ENCODE measurements around the gene KSR2.
A peak's percentile ranks its signal among the peaks of the same experiment; 100 is the strongest.
"Not testable (repeated sequence)": the region's sequence is repeated elsewhere in the genome, so short reads cannot be mapped to it uniquely, and the experiment has no call there.

KSR2 gene
- total RNA-seq: 0 to 0.20 reads per million in 2 donors

DNA sequence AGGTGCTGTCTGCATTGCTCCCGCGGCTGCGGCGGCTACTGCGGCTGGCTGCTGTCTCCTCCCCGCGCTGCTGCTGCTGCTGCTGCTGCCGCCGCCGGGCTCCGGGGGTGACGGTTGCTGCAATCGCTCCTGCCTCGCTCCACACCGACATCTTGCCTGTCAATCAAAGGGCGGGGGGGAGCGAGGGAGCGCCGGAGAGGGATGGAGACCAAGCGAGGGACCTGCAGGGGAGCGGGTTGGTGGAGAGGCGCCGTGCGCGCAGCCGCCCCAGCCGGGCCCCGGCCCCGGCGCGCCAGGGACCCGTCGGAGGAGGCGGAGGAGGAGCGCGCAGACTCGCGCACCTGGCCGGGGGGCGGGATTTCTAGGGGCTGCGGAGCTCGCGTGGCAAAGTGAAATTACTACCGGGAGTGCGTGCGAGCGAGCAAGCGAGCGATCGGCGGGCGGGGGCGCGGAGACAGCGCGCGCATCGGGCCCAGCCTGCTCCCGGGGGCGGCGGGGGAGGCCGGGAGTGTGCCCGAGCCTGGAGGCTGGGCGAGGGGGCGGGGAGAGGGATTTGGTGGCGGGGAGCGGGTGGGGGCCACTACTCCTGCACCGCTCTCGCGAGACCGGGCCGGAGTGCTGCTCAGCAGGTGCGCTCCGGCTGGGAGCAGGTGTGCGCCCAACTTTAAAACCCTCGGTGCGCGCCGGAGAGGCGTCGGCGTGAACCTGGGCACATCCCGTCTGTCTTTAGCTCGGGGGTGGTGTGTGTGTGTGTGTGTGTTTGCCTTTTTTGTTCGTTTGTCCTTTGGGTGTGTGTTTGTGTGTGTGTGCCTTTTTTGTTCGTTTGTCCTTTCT lies at the start of gene KSR2:
Gene KSR2 (minus strand): TSS at position 165 of the 834 bp plus-strand sequence. CDS start 735 bp downstream, outside the sequence.
- DNase-seq: peak in 3 of 5 experiments; percentile 18 to 86 (median 29)

- DNase-seq: no peak
Measured at GRCh38 chr12:118017926-118018325, 49.1 kb upstream of the KSR2 start.

DNA sequence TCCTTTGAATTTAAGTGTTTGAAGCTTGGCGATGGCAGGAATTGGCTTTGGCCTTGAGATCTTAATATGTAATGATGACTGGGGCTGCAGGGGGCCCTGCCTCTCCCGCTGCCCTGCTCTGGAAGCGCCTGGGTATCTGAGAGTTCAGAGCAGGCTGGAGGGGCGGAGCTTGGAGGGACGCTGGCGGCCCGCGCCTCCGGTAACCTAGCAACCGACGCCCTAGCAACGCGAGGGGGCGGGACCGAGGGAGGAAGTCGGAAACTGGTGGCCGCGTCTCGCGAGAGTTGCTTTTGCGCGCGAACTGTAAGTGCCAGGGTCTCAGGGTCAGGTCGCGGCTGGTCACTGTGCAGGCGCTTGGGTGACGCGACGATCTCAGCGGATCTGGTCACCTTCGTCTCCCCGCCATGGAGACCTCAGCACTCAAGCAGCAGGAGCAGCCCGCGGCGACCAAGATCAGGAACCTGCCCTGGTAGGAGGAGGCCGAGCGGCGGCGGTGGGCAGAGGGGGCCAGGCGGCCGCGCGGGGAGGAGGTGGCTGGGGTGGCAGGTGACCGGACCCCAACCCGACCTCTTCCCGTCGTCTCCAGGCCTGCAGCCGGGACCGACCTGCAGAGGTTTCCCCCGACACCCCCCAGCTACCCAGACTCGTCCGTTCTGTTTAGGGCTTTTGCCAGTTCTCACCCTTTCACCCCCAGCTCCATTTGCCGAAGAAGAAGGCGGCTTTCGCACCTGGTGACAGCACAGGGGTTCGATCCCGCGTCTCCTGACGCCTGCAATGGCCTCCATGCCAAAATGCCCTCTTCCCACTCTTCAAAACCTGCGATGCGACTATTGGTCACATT lies 47.9 kb upstream of the KSR2 start, which contains the start of gene RFC5:
Gene RFC5 (plus strand): TSS at position 280 of the 841 bp plus-strand sequence. CDS start 125 bp downstream, at position 405.
- DNase-seq: peak; percentile 92 to 97 (median 97)

DNA sequence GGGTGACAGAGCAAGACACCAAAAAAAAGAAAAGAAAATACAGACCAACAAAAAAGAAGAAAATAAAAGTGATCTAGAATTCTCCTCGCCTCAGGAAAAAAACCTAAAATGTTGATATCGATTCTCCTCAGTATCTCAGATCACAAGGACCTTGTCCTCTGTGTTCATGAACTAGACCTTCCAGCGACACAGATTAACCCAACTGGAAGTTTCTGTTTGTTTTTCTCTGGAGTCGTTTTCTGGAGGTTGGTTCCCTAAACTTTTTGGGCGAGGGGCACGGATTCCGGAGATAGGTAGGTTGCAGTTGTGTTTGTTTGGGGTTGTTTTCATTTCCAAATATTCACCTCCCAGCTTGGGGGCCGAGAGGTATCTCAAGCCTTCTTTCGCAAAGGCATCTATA lies 47.2 kb upstream of the KSR2 start:
- no peak for DNase-seq

DNA sequence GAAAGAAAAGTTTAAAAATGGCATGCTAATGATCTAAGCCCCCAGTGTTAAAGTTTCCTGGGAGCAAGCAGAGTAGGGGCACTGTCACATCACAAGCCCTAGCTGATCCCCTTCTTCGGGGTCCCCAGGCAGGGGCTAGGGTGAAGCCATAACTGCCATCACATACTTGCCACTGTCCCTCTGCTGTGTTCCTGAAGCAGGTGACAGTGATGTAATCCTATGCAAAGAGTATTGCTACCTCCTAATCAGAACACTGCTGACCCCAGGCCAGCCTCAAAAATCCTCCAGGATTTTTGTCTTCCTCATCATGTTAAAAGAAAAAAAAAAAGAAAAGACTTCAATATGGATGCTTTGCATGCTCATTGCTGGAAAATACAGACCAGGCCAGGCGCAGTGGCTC lies 46.5 kb upstream of the KSR2 start:
- DNase-seq: no peak

DNA sequence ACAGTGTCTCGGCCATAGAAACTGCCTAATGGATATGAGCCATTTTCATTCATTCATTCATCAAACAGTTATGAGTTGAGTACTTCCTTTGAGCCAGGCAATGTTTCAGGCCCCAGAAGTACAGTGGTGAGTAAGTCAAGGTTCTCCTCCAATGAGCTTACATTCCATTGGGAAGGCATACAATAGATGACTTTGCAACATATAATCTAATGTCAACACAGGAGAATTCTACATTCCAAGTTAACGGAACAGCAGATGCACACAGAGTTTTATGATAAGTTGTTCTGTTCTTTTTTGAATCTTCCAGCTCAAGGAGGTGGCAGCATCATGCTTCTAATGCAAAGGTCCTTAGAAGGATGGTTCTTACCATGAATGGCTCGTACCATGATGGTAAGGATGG lies 44.5 kb upstream of the KSR2 start:
- no peak for DNase-seq

DNA sequence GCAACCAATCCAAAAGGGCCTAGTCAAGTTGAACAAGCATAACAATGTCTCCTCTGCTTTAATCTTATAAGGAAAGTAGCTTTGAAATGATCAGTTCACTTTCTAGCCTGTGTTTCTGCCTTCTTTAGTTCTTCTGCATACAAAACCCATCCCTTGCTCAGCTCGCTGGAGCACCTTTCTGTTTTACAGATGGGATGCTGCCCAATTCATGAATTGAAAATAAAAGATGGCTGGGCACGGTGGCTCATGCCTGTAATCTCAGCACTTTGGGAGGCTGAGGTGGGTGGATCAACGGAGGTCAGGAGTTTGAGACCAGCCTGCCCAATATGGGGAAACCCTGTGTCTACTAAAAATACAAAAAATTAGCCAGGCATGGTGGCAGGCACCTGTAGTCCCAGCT lies 43.2 kb upstream of the KSR2 start:
- DNase-seq: no peak

DNA sequence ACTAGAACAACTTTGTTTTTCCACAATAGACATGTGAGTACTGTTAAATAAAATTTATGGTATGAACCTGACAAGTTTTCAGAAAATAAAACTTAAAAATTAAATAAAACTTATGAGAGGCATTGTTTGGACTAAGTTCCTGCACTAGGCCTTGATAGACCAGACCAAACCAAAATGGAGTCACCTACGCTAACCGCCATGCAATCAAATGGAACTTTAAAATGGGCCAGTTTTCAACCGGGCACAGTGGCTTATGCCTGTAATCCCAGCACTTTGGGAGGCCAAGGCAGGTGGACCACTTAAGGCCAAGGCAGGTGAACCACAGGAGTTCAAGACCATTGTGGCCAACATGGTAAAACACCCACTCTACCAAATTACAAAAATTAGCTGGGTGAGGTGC lies 42.6 kb upstream of the KSR2 start:
- DNase-seq: no peak

GRCh38 chr12:118010903-118011302 lies 42.1 kb upstream of the KSR2 start:
- no peak for DNase-seq

DNA sequence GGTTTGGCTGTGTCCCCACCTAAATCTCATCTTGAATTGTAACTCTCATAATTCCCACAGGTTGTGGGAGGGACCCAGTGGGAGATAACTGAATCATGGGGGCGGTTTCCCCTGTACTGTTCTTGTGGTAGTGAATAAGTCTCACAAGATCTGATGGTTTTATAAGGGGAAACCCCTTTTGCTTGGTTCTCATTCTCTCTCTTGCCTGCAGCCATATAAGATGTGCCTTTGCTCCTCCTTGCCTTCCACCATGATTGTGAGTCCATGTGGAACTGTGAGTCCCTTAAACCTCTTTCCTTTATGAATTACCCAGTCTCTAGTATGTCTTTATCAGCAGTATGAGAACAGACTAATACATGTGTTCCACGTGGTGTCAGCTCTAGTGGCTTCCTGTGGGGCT lies 31.0 kb upstream of the KSR2 start:
- not testable (repeated sequence) for DNase-seq

GRCh38 chr12:117998719-117999118 lies 29.9 kb upstream of the KSR2 start:
- no peak for DNase-seq

DNA sequence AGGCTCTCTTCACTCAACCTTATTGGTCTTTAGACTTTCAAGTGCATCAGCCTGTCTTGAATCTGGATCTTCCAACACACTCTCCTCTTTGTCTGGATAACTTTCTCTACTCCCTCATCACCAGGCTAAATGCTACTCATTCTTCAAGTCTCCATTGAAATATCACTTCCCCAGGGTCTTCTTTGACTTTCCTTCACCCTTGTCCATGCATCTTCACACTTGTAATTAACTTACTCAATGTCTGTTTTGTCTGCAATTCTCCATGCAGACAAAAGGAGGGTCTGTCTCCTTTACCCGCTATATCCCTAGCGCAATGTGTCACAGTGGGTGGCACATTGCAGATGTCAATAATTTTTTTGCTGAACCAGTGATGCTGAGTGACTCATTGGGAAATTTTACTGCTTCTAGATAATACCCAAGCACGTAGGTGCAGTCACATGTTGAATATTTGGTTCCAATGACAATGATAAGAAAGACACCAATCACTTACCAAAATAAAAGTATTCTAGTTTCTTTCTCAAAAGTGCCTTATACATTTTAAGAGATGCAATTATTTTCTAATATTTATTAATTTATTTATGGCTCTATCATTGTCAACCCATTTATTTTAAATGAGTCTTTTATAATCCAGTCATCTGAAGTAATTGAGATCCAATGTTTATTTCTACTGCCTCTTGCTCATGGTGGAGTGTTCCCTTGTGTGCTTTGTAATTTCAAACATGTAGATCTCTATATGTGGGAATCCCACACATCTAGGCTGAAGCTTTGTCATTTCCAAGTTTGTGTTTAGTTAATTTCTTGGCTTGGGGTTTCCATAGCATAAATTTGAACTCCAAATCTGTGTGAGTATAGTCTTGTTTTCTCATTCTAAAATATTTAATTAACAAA lies 26.0 kb upstream of the KSR2 start:
- peak in 1 of 5 experiments; percentile 29 for DNase-seq

GRCh38 chr12:117986705-117987469 lies 18.1 kb upstream of the KSR2 start:
- DNase-seq: no peak

DNA sequence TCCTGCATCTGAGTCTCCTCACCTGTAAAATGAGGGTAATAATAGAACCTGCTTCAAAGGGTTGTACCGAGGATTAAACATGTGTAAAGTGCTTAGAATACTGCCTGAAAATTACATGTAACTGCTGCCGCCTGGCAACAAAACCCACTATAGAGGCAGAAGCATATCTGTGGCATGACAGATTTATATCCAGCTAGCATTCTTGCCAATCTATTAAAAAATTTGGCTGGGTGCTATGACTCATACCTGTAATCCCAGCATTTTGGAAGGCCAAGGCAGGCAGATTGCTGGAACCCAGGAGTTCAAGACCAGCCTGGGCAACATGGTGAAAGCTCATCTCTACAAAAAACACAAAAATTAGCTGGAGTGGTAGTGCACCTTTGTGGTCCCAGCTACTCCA lies 16.4 kb upstream of the KSR2 start:
- DNase-seq: no peak

DNA sequence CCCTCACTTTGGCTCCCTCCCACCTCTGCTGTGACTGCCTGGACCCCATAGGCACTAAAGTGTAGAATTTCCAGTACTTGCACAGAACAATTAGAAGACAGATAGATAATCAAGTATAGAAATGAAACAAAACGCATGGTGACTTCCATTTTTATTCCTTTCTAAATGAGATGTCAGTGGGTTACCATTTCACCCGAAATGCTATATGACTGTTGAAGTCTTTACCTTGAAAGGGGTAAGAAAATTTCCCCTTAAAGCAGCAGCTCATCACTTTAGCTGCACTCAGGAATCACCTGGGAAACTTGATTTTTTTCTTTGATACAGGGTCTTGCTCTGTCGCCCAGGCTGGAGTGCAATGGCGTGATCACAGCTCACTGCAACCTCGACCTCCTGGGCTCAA lies 12.5 kb upstream of the KSR2 start:
- DNase-seq: peak in 1 of 5 experiments; percentile 49

DNA sequence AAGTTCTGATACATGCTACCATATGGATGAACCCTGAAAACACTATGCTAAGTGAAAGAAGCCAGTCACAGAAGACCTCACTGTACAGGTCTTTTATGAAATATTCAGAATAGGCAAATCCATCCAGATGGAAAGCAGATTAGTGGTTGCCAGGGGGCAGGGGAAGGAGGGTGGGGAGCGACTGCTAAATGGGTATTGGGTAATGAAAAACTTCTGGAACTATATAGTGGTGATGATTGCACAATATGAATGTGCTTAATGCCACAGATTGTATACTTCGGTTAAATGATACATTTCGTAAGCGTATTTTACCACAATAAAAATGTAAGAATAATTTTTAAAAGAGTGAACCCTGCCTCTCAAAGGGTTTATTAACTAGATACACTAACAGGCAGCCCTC lies 11.8 kb upstream of the KSR2 start:
- no peak for DNase-seq

- no peak for DNase-seq
Measured at GRCh38 chr12:117977373-117977772, 8.6 kb upstream of the KSR2 start.

DNA sequence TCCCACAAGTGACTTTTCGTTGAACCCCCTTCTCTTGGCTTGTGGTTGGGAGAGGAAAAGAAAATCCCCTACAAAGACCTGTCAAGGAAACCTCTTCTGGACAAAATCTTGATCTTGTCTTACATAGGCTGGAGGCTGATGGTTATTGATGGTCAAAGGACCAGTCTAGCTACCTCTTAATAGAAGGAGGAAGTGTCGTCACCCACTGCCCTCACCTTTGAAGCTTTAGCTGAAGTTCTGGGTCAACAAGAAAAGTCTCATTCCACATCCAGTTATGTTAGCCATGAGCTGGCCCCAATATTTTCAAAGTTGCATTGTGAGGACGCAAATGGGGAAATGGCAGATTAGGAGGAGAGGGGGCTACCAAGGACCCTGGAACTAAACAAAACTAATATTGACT lies 6.2 kb upstream of the KSR2 start:
- no peak for DNase-seq

- no peak for DNase-seq
Measured at GRCh38 chr12:117972301-117972700, 3.5 kb upstream of the KSR2 start.

DNA sequence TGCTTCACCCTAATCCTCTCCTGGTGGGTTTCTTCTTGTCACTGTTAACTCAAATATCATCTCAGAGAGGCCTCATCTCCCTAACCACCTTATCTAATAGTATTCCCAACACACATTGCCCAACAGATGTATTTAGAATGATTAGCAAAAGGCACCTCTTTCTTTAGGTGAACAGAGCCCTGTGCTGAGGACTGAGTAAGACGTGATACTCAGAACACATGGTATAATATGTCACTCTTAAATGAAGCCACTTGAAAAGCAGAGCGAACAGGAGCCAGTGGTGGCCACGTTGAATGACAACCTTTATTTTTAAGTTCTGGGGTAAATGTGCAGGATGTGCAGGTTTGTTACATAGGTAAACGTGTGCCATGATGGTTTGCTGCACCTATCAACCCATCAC lies 1.5 kb upstream of the KSR2 start:
- DNase-seq: no peak

- DNase-seq: no peak
Measured at GRCh38 chr12:117968151-117968789, 520 bp downstream of the KSR2 start.
